Measurements from ENCODE around the gene OR2AE1. TPM values are rescaled to one million over a fixed set of nuclear protein-coding genes. Genes with fewer than 3 reads are reported as not detected.
A peak's percentile ranks its signal among the peaks of the same experiment; 100 is the strongest.

The OR2AE1 gene
- total and polyA plus RNA-seq, 9 of the 15 experiments (the other 6 are each of a cell fraction or from before 2014, with no cell fraction given) = 0.27 TPM; not detected in 8

GRCh38 chr7:99833289-99833877 lies 43.5 kb downstream of the OR2AE1 start (continued):
- TF ChIP-seq HSF4 (CRISPR knock-in tag; IDR thresholded peaks at IDR 0.05; ENCODE audit: borderline replicate concordance) = no peak
- TF ChIP-seq, protein P1, sequence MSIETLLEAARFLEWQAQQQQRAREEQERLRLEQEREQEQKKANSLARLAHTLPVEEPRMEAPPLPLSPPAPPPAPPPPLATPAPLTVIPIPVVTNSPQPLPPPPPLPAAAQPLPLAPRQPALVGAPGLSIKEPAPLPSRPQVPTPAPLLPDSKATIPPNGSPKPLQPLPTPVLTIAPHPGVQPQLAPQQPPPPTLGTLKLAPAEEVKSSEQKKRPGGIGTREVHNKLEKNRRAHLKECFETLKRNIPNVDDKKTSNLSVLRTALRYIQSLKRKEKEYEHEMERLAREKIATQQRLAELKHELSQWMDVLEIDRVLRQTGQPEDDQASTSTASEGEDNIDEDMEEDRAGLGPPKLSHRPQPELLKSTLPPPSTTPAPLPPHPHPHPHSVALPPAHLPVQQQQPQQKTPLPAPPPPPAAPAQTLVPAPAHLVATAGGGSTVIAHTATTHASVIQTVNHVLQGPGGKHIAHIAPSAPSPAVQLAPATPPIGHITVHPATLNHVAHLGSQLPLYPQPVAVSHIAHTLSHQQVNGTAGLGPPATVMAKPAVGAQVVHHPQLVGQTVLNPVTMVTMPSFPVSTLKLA (conservative IDR thresholded peaks at IDR 0.05) = peak; percentile 65 to 86
- TF ChIP-seq FIP1L1 (IDR thresholded peaks at IDR 0.05; ENCODE audit: low read depth, low read length, poor library complexity, severe bottlenecking) = no peak
- TF ChIP-seq ZFP36 (IDR thresholded peaks at IDR 0.05; ENCODE audit: low read depth, low read length, partially characterized antibody) = peak; percentile 5
- TF ChIP-seq HOXB6 (CRISPR knock-in tag; IDR thresholded peaks at IDR 0.05; ENCODE audit: borderline replicate concordance) = no peak
- no peak for TF ChIP-seq HMGXB4 (CRISPR knock-in tag; IDR thresholded peaks at IDR 0.05)
- TF ChIP-seq, protein P2, sequence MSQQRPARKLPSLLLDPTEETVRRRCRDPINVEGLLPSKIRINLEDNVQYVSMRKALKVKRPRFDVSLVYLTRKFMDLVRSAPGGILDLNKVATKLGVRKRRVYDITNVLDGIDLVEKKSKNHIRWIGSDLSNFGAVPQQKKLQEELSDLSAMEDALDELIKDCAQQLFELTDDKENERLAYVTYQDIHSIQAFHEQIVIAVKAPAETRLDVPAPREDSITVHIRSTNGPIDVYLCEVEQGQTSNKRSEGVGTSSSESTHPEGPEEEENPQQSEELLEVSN (IDR thresholded peaks at IDR 0.05; ENCODE audit: borderline replicate concordance in 1 of 2, extremely low read depth in 1 of 2, insufficient read depth in 1 of 2, insufficient read length in 1 of 2, low read depth in 1 of 2, low read length in 1 of 2, poor library complexity in 1 of 2, severe bottlenecking in 1 of 2) = no peak
- TF ChIP-seq KDM1A (IDR thresholded peaks at IDR 0.05) = peak; percentile 83 to 90
- TF ChIP-seq XRCC5 (IDR thresholded peaks at IDR 0.05; ENCODE audit: low read depth, low read length) = no peak
- no peak for TF ChIP-seq SMARCB1 (IDR thresholded peaks at IDR 0.05; ENCODE audit: insufficient read length, low read depth)
- no peak for TF ChIP-seq CAMTA2 (CRISPR knock-in tag; conservative IDR thresholded peaks at IDR 0.05)
- TF ChIP-seq CREBBP (IDR thresholded peaks at IDR 0.05; ENCODE audit: low read depth, low read length) = no peak
- TF ChIP-seq PCBP2 (IDR thresholded peaks at IDR 0.05; ENCODE audit: low read depth, low read length, poor library complexity, severe bottlenecking) = no peak
- no peak for TF ChIP-seq ILF3 (IDR thresholded peaks at IDR 0.05; ENCODE audit: borderline replicate concordance)
- peak; percentile 48; the same call in 1 of the 2 replicates for TF ChIP-seq SMAD3 (CRISPR knock-in tag; conservative IDR thresholded peaks at IDR 0.05)
- no peak for TF ChIP-seq EZH2 (IDR thresholded peaks at IDR 0.05; ENCODE audit: borderline replicate concordance, low read depth, low read length)
- no peak for TF ChIP-seq MCM2 (IDR thresholded peaks at IDR 0.05; ENCODE audit: low read depth)
- TF ChIP-seq ZNF212 (CRISPR knock-in tag; IDR thresholded peaks at IDR 0.05) = no peak
- TF ChIP-seq CXXC5 (CRISPR knock-in tag; IDR thresholded peaks at IDR 0.05) = peak; percentile 82
- TF ChIP-seq MCM5 (IDR thresholded peaks at IDR 0.05; ENCODE audit: low read depth) = no peak
- no peak for TF ChIP-seq ESRRB (CRISPR knock-in tag; IDR thresholded peaks at IDR 0.05; ENCODE audit: borderline replicate concordance)
- no peak for TF ChIP-seq ZNF830 (CRISPR knock-in tag; IDR thresholded peaks at IDR 0.05)
- TF ChIP-seq TAF7 (tag; IDR thresholded peaks at IDR 0.05) = peak; percentile 34; the same call in 1 of the 2 replicates
- no peak for TF ChIP-seq ZNF507 (tag; conservative IDR thresholded peaks at IDR 0.05)
- TF ChIP-seq CBX2 (IDR thresholded peaks at IDR 0.05; ENCODE audit: insufficient read depth, low read length, poor library complexity, severe bottlenecking) = no peak

Data from K562 (cell line).